RWPE2 (cell line): Measurements from ENCODE around the gene NTSR2.

Source experiments
- ATAC-seq: fragments of 200-7000 bp; cut with Tn5 transposase; 3 replicates; pipeline ENCODE4 v1.9.1; 2021; ENCODE audit warnings: low read depth
- DNase-seq: peaks from one replicate; pipeline ENCODE4 v3.0.0-alpha.2; 2020; ENCODE audit warnings: low spot score
- H3K27ac ChIP-seq: fragments of 450-650 bp; 2 replicates; pipeline ENCODE4 v1.5.1; 2017; ENCODE audit warnings: mild to moderate bottlenecking; ENCODE audit not compliant: poor library complexity, severe bottlenecking
- H3K27me3 ChIP-seq: fragments of 250-450 bp; sonication (Bioruptor Pico); 2 replicates; pipeline ENCODE4 v1.5.1; 2021; ENCODE audit warnings: mild to moderate bottlenecking, moderate library complexity; ENCODE audit not compliant: insufficient read depth, poor library complexity, severe bottlenecking
- H3K36me3 ChIP-seq: fragments of 250-450 bp; sonication (Bioruptor Pico); 2 replicates; pipeline ENCODE4 v1.5.1; 2020; ENCODE audit warnings: low read depth, mild to moderate bottlenecking, moderate library complexity
- H3K4me1 ChIP-seq: fragments of 250-450 bp; sonication (Bioruptor Pico); 2 replicates; pipeline ENCODE4 v1.5.1; 2021; ENCODE audit warnings: mild to moderate bottlenecking, moderate library complexity; ENCODE audit not compliant: insufficient read depth, poor library complexity, severe bottlenecking
- H3K4me3 ChIP-seq: fragments of 250-450 bp; sonication (Bioruptor Pico); 2 replicates; pipeline ENCODE4 v1.5.1; 2021; ENCODE audit warnings: mild to moderate bottlenecking, moderate library complexity; ENCODE audit not compliant: severe bottlenecking
- H3K9me3 ChIP-seq: fragments of 250-450 bp; sonication (Bioruptor Pico); 2 replicates; pipeline ENCODE4 v1.5.1; 2021; ENCODE audit warnings: mild to moderate bottlenecking, moderate library complexity; ENCODE audit not compliant: severe bottlenecking
- TF ChIP-seq, protein P1 (sequence below): fragments of 450-650 bp; IDR thresholded peaks from one replicate; pipeline ENCODE4 v1.5.1; 2017; ENCODE audit warnings: mild to moderate bottlenecking, moderate library complexity; ENCODE audit not compliant: poor library complexity, severe bottlenecking

Gene NTSR2

DNA sequence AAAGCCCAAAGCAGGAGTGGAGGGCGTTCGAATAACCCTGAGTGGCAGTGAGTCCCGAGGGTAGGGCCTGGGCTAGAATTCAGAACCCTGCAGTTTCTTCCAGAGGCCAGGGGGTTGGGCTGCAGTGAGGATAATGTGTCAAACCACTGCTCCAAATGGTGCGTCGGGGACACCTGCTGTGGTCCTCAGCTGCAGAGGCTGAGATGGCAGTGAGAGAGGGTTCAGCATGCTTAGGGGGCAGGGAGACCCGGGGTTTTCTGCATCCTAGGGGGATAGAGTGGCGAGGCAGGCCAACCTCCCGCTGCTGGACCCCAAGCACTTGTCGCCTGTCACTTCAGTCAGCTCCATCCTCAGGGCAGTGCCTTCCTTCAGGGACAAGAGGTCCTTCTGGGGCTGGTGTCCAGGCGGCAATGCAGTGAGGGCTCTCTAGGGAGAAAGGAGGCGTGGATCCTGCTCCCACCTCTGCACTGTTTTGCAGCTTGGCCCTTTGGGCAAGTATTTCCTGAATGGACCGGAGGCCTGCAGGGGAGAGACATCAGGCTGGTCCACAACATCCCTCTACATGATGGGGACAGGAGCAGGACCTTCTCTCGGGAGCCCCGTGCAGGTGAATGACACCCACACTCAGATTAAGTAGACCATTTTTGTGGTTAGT is 8.4 kb upstream of the NTSR2 start:
- H3K4me3 ChIP-seq = no peak overlapping the region
- no peaks in the 10 kb centered on the region for H3K36me3 ChIP-seq
- H3K4me1 ChIP-seq = no peaks in the 10 kb centered on the region
- H3K27me3 ChIP-seq = peaks cover 23% of the 10 kb centered on the region
- no peaks in the 10 kb centered on the region for H3K9me3 ChIP-seq
- no peak overlapping the region for H3K27ac ChIP-seq
- TF ChIP-seq, protein P1, sequence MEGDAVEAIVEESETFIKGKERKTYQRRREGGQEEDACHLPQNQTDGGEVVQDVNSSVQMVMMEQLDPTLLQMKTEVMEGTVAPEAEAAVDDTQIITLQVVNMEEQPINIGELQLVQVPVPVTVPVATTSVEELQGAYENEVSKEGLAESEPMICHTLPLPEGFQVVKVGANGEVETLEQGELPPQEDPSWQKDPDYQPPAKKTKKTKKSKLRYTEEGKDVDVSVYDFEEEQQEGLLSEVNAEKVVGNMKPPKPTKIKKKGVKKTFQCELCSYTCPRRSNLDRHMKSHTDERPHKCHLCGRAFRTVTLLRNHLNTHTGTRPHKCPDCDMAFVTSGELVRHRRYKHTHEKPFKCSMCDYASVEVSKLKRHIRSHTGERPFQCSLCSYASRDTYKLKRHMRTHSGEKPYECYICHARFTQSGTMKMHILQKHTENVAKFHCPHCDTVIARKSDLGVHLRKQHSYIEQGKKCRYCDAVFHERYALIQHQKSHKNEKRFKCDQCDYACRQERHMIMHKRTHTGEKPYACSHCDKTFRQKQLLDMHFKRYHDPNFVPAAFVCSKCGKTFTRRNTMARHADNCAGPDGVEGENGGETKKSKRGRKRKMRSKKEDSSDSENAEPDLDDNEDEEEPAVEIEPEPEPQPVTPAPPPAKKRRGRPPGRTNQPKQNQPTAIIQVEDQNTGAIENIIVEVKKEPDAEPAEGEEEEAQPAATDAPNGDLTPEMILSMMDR = no peak
- ATAC-seq = no peak
- no peak for DNase-seq

DNA sequence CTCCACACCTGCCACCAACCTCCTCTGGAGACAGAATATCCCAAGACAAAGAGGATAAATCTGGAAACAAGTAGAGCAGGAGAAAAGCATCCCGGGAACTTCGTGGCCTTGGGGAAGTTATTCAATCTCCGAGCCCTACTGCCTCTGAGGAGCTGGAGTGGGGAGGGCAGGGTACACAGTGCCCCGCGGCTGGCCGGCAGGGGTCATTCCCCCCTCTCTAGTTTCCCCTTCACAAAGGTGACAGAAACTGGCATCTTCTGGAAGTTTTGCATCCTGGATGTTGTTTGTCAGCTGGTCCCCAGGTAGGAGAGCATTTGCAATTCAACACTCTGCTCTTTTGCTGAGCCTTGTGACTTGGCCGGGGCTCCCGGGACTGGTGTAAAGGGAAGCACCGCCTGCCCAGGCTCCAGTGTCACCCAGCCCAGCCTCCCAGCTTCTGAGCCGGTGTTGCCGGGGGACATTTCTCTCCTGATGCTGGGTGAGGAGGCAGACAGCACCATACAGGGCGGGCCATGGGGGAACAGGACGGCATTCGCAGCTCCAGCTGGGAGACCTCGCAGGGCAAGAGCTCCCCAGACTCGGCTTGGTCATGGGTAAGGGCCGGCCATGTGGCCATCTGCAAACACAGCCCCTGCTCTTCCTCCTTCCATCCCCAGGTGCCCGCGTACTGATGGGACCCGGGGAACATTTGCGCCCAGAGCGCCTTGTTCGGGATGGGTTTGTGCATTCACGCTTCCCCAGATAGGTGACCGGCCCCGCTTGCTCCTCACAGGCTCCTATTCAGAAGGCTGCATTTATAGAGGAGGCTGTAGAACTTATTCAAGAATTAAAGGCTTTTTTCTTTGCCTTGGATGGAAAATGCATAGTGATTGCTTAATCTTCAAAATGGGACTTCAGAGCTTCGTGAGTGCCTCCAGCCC is 7.4 kb upstream of the NTSR2 start:
- ATAC-seq = no peak
- TF ChIP-seq, protein P1 = no peak
- Histone ChIP-seq H3K4me3 (no peak overlapping the region), H3K27ac (no peak overlapping the region), H3K4me1 (no peaks in the 10 kb centered on the region), H3K27me3 (peaks cover 25% of the 10 kb centered on the region), H3K9me3 (no peaks in the 10 kb centered on the region), H3K36me3 (no peaks in the 10 kb centered on the region)
- no peak for DNase-seq

DNA sequence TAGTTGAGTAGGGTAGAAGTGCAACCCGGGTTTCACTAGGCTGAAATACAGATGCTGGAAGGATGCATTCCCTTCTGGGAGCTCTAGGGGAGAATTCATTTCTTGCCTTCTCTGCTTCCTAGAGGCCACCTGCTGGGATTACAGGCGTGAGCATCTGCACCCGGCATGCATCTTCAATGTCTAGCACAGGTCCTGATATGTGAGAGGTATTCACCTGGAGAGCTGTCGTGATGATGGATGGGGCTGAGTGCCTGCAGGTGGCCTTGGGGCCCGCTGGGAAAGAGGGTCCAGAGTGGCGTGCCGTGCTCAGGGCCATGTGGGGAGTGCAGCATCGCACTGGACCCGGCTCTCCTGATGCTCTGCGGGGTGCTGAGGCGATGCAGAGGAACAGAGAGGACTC is 6.6 kb upstream of the NTSR2 start:
- no peaks in the 10 kb centered on the region for H3K9me3 ChIP-seq
- H3K4me1 ChIP-seq = no peaks in the 10 kb centered on the region
- no peak for DNase-seq
- H3K4me3 ChIP-seq = no peak overlapping the region
- ATAC-seq = peak; percentile 40; the same call in 1 of the 3 replicates
- H3K27ac ChIP-seq = no peak overlapping the region
- H3K36me3 ChIP-seq = no peaks in the 10 kb centered on the region
- H3K27me3 ChIP-seq = peaks cover 26% of the 10 kb centered on the region
- TF ChIP-seq, protein P1 = no peak

DNA sequence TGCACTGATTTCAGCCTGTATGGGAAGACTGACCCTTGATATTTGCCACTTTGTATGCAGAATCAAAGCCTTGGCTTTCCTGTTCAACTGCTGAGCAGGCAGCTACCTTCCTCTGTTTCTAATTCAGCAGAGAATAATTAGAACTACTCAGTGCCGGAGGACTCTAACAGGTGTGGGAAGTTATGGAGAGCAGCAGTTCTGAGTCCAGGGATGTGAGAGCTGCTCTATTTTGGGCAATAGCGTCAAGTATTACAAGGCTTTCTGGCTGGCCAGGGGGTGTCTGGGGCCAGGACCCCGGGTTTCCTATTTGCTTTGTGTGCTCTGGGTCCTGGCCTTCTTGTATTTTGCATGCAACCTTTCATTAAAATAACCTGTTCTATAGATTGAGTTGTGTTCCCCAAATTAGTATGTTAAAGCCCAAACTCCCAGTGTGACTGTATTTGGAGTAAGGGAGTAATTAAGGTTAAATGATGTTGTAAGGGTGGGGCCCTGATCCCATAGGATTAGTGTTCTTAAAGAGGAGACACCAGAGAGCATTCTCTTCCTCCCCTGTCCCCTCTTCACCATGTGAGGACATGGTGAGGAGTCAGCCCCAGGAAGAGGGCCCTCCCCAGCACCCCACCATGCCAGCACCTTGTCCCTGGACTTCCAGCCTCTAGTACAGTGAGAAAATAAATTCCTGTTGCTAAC is 5.6 kb upstream of the NTSR2 start:
- H3K27ac ChIP-seq = no peak overlapping the region
- TF ChIP-seq, protein P1 = no peak

More for the DNA sequence above, 5.6 kb upstream of the NTSR2 start:
- no peak overlapping the region for H3K4me3 ChIP-seq
- H3K27me3 ChIP-seq = peaks cover 37% of the 10 kb centered on the region
- no peak for ATAC-seq
- H3K4me1 ChIP-seq = no peaks in the 10 kb centered on the region
- no peaks in the 10 kb centered on the region for H3K36me3 ChIP-seq
- no peak for DNase-seq
- H3K9me3 ChIP-seq = no peaks in the 10 kb centered on the region
